Lung (tissue), 12 donors: Measurements from ENCODE around the gene CDC27. TPM values are rescaled to one million over a fixed set of nuclear protein-coding genes. Genes with fewer than 3 reads are reported as not detected.
A peak's percentile ranks its signal among the peaks of the same experiment; 100 is the strongest.

Source experiments
- ATAC-seq: fragments of 200-7000 bp; cut with Tn5 transposase; one replicate; pipeline ENCODE4 v1.9.1; 2020; ENCODE audit warnings: moderate number of reproducible peaks; ENCODE audit not compliant: insufficient read depth, low FRiP score
- DNase-seq, 3 donors: peaks; one replicate each; pipeline ENCODE4 v3.0.0-alpha.2; 2013 to 2017
- H3K27ac ChIP-seq, 2 donors: one replicate each; pipeline ENCODE4 v1.5.1; 2013; ENCODE audit warnings: mild to moderate bottlenecking in 2 of 2, moderate library complexity in 2 of 2, control low read depth in 1 of 2, inconsistent platforms in 1 of 2, low read depth in 1 of 2, low read length in 1 of 2
- H3K27me3 ChIP-seq, 3 donors: one replicate each; pipeline ENCODE4 v1.5.1; 2013; ENCODE audit warnings: low read length in 2 of 3; ENCODE audit not compliant: control insufficient read depth in 3 of 3, insufficient read depth in 3 of 3
- H3K36me3 ChIP-seq, 4 donors: one replicate each; pipeline ENCODE4 v1.5.1; 2013; ENCODE audit warnings: low read length in 4 of 4, mild to moderate bottlenecking in 1 of 4, moderate library complexity in 1 of 4; ENCODE audit not compliant: control insufficient read depth in 4 of 4, insufficient read depth in 4 of 4
- H3K4me1 ChIP-seq, 5 donors: one replicate each; pipeline ENCODE4 v1.5.1; 2013; ENCODE audit warnings: low read length in 5 of 5, mild to moderate bottlenecking in 2 of 5, moderate library complexity in 1 of 5; ENCODE audit not compliant: control insufficient read depth in 5 of 5, insufficient read depth in 5 of 5
- H3K4me3 ChIP-seq: one replicate; pipeline ENCODE4 v1.5.1; 2013; ENCODE audit warnings: mild to moderate bottlenecking, control low read depth, moderate library complexity
- H3K9ac ChIP-seq, 2 donors: one replicate each; pipeline ENCODE4 v1.5.1; 2013; ENCODE audit warnings: low read length in 2 of 2, control low read depth in 1 of 2; ENCODE audit not compliant: insufficient read depth in 1 of 2
- H3K9me3 ChIP-seq, 4 donors: one replicate each; pipeline ENCODE4 v1.5.1; 2013; ENCODE audit warnings: low read length in 3 of 4, mild to moderate bottlenecking in 1 of 4, moderate library complexity in 1 of 4; ENCODE audit not compliant: control insufficient read depth in 4 of 4, insufficient read depth in 3 of 4
- WGBS, 2 donors: extraction: QIAGEN DNeasy Blood & Tissue Kit; methylation state at CpG; one replicate each; pipeline ENCODE4 v1.1.7; 2013; 5-methylcytosine and 5-hydroxymethylcytosine counted together
- polyA plus RNA-seq, 2 donors: library from polyadenylated mRNA; stranded (reverse); fragments of 200-250 nt; gene quantifications; one replicate each; pipeline ENCODE4 v1.2.1, GENCODE V29; 2013
- total RNA-seq, 2 donors: library from RNA; depleted of rRNA in 1 of 2; stranded (reverse); fragments of >200 nt in 1 of 2; gene quantifications; one replicate each; pipeline ENCODE4 v1.2.1, GENCODE V29; 2014 to 2021
- TF ChIP-seq, protein P1 (sequence below): IDR thresholded peaks from 2 replicates; pipeline ENCODE4 v1.5.1; 2012; ENCODE audit warnings: mild to moderate bottlenecking; ENCODE audit errors: control extremely low read depth, extremely low read depth
- donor health status: control.
- donor health status: control.
- donor health status: Bipolar disorder and iron deficiency.
- donor health status: healthy.
- donor health status: DM: yes; HTN: yes; CAD: no.

Gene CDC27
- total and polyA plus RNA-seq, 4 donors, result 13.6 to 74.1 (median 46.1) TPM

DNA sequence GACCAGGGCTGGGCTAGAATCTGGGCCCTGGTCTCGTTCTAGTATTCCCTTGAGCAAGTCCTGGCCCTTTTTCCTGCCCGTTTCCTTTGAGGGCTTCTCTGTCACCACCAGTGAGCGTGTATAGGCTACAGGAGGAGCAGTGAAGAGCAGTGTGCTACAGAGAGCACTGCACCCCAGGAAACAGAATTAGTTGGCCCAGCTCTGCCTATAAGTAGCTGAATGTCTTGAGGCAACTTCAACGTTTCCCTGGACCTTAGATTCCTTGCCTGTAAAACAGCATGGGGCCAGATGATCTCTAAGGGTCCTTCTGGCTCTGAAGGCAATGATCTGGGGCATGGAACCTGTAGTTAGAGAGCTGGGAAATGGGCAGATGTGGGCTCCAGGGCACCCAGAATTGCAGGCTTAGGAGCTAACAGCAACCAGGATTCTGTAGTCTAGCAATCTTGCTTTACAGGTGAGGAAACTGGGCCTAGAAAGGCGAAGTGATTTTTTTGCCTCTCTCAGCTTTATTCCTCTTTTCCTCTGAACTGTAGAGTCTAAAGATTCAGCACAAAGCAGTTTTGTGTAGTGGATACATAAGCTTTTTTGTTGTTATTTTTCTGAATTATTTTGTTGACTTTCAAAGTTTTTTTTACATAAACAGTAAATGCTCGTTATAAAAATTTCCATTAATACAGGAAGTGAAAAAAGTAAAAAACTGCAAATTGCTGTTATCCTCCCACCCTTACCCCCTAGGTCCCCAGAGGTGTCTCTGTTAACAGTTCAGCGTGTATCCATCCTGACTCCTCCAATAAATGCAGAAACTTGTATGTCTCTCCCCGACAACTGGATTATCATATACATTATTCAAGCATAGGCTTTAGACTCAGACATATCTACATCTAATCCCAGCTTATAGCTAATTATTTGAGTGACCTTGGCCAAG lies 18.3 kb upstream of the CDC27 start:
- Histone ChIP-seq H3K36me3 (no peaks in the 10 kb centered on the region), H3K9me3 (no peaks in the 10 kb centered on the region), H3K4me3 (no peak overlapping the region), H3K9ac (no peak overlapping the region), H3K4me1 (peaks cover 4 to 17% (median 9%) of the 10 kb centered on the region in 5 donors), H3K27ac (no peak overlapping the region), H3K27me3 (no peaks in the 10 kb centered on the region)
- TF ChIP-seq, protein P1, sequence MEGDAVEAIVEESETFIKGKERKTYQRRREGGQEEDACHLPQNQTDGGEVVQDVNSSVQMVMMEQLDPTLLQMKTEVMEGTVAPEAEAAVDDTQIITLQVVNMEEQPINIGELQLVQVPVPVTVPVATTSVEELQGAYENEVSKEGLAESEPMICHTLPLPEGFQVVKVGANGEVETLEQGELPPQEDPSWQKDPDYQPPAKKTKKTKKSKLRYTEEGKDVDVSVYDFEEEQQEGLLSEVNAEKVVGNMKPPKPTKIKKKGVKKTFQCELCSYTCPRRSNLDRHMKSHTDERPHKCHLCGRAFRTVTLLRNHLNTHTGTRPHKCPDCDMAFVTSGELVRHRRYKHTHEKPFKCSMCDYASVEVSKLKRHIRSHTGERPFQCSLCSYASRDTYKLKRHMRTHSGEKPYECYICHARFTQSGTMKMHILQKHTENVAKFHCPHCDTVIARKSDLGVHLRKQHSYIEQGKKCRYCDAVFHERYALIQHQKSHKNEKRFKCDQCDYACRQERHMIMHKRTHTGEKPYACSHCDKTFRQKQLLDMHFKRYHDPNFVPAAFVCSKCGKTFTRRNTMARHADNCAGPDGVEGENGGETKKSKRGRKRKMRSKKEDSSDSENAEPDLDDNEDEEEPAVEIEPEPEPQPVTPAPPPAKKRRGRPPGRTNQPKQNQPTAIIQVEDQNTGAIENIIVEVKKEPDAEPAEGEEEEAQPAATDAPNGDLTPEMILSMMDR, result no peak
- ATAC-seq, result no peak
- WGBS, 2 donors, result 86 to 89% methylated on average over 8 of the region's 8 CpGs
- no peak for DNase-seq

GRCh38 chr17:47205419-47205963 lies 16.4 kb upstream of the CDC27 start:
- H3K4me3 ChIP-seq, result no peak overlapping the region
- H3K27me3 ChIP-seq, result no peaks in the 10 kb centered on the region
- TF ChIP-seq, protein P1, result no peak
- H3K9ac ChIP-seq, result no peak overlapping the region
- H3K9me3 ChIP-seq, result no peaks in the 10 kb centered on the region
- H3K4me1 ChIP-seq, result peaks cover 3 to 17% (median 9%) of the 10 kb centered on the region in 5 donors
- H3K27ac ChIP-seq, result peak overlapping the region; percentile 34 to 89
- no peaks in the 10 kb centered on the region for H3K36me3 ChIP-seq
- DNase-seq (peak; percentile 52 to 80 (median 60)), ATAC-seq (peak; percentile 59)
- WGBS, 2 donors, result 51 to 62% methylated on average over 9 of the region's 9 CpGs

DNA sequence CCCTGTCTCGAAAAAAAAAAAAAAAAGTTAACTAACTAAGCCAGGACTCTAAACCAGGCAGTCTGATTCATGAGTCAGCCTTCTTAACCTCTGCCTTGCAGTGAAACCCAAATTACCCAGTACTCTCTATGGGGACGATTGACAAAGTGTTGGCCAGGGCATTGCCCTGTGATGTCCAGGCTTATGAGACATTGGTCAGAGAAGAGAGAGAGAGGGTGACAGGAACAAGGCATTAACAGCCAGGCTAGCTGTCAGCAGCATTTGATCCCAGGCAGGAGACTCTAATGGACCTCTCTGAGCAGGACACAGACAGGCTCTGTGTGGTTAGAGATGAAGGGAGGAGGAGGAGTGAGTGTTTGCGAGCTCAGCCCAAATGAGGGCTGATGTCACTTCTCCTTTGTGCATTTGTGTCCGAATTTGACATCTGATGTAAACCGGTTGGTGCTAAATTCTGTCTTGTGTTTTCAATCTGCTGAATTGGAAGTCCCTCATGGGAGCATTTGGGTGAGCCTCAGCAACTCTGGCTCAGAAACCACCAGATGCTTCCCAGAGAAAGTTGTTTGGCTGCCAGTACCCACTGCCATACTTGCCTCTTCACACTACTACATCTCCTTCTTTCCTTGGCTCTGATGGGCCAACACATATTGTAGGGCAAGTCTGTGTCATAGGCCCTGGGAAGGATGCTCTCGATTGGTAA lies 15.8 kb upstream of the CDC27 start:
- DNase-seq (no peak), ATAC-seq (peak; percentile 57)
- H3K27me3 ChIP-seq, result no peaks in the 10 kb centered on the region
- H3K4me3 ChIP-seq, result no peak overlapping the region
- TF ChIP-seq, protein P1, result no peak
- peaks cover 0 to 14% (median 6%) of the 10 kb centered on the region in 5 donors for H3K4me1 ChIP-seq
- H3K27ac ChIP-seq, result peak overlapping the region; percentile 34 to 89
- no peaks in the 10 kb centered on the region for H3K9me3 ChIP-seq
- H3K36me3 ChIP-seq, result no peaks in the 10 kb centered on the region
- WGBS, 2 donors, result 57 to 64% methylated on average over 6 of the region's 6 CpGs
- H3K9ac ChIP-seq, result no peak overlapping the region
